ENCODE data around the gene GALNT9. TPM values are rescaled to one million over a fixed set of nuclear protein-coding genes. Genes with fewer than 3 reads are reported as not detected.

GALNT9 gene
- polyA plus RNA-seq, 3 donors: not detected

- Mint-ChIP-seq H3K4me3 (no peak overlapping the region), H3K27me3 (ENCODE audit: low read depth in 3 of 3) (peaks cover 33 to 45% (median 37%) of the 10 kb centered on the region in 3 donors)
Observed at GRCh38 chr12:132208153-132208823, 121.1 kb downstream of the GALNT9 start.

More at GRCh38 chr12:132208153-132208823, 121.1 kb downstream of the GALNT9 start:
- Histone ChIP-seq H3K9ac (ENCODE audit: insufficient read depth, low read length, poor library complexity, severe bottlenecking) (no peak overlapping the region), H3K9me3 (replicated peaks in 1 of 2; ENCODE audit: control insufficient read depth in 1 of 2, insufficient read depth in 1 of 2, low read length in 2 of 2) (peaks cover 1 to 17% of the 10 kb centered on the region in 2 donors), H4K20me1 (ENCODE audit: insufficient read depth, low read length) (no peaks in the 10 kb centered on the region), H3K79me2 (ENCODE audit: insufficient read depth, low read length) (no peaks in the 10 kb centered on the region), H3K4me2 (replicated peaks; ENCODE audit: extremely low read depth, low read length, poor library complexity, severe bottlenecking) (no peak overlapping the region), H3K4me3 (replicated peaks in 1 of 3; ENCODE audit: low read depth in 2 of 3, low read length in 3 of 3) (no peak overlapping the region), H3K27me3 (ENCODE audit: control insufficient read depth in 2 of 2, insufficient read depth in 2 of 2, low read length in 2 of 2) (peaks cover 0 to 26% of the 10 kb centered on the region in 2 donors), H3K27ac (ENCODE audit: low read depth in 1 of 2, low read length in 2 of 2) (no peak overlapping the region), H3K36me3 (replicated peaks in 1 of 2; ENCODE audit: control insufficient read depth in 1 of 2, insufficient read depth in 2 of 2, low read length in 2 of 2) (no peaks in the 10 kb centered on the region), H3K4me1 (ENCODE audit: control insufficient read depth in 1 of 2, insufficient read depth in 2 of 2, low read length in 2 of 2) (no peaks in the 10 kb centered on the region), H2AFZ (ENCODE audit: insufficient read depth, low read depth, low read length, poor library complexity, severe bottlenecking) (no peak overlapping the region)
- 96% methylated on average over 12 of the region's 15 CpGs for WGBS (ENCODE audit: insufficient coverage)
- no peak for TF ChIP-seq CTCF (IDR thresholded peaks at IDR 0.05)
- intact Hi-C loops (cut with micrococcal nuclease): no loop called here
- Mint-ChIP-seq H3K4me1 (no peaks in the 10 kb centered on the region), H3K27ac (no peak overlapping the region), H3K9me3 (peaks cover 4 to 25% (median 9%) of the 10 kb centered on the region in 7 donors), H3K36me3 (no peaks in the 10 kb centered on the region)
- no peak for DNase-seq
